K562 (cell line): ENCODE results near the gene FAF2. TPM values are rescaled to one million over a fixed set of nuclear protein-coding genes. Genes with fewer than 3 reads are reported as not detected.

ENCODE experiments used
- CREB3 ChIP-seq: fragments of 450-650 bp; conservative IDR thresholded peaks from 2 replicates; pipeline ENCODE4 v1.6.1; 2016; ENCODE audit warnings: missing genetic modification characterization, low read depth, mild to moderate bottlenecking, missing compliant biosample characterization, moderate library complexity
- DPF2 ChIP-seq: fragments of 450-650 bp; IDR thresholded peaks from 2 replicates; pipeline ENCODE4 v1.6.1; 2016
- KAT8 ChIP-seq: fragments of 450-650 bp; IDR thresholded peaks from 2 replicates; pipeline ENCODE4 v1.6.1; 2016; ENCODE audit warnings: low read depth, mild to moderate bottlenecking
- MAFF ChIP-seq: IDR thresholded peaks from 2 replicates; pipeline ENCODE4 v1.6.1; 2012; ENCODE audit warnings: low read length, improper control_type of control experiment
- POLR2B ChIP-seq: fragments of 450-650 bp; IDR thresholded peaks from 2 replicates; pipeline ENCODE4 v1.6.1; 2018; ENCODE audit warnings: low read depth; ENCODE audit not compliant: partially characterized antibody
- RAD21 ChIP-seq, 2 experiments: fragments of 250-450 bp in 1 of 2; fragments of 450-650 bp in 1 of 2; sonication (Bioruptor Pico) in 1 of 2; formaldehyde crosslinking in 1 of 2; IDR thresholded peaks in 1 of 2; conservative IDR thresholded peaks in 1 of 2; 2 replicates each; pipeline versions ENCODE4 v1.4.0 to v1.8.0; 2020 to 2022; ENCODE audit warnings: mild to moderate bottlenecking in 2 of 2, moderate library complexity in 1 of 2
- SMARCC2 ChIP-seq: fragments of 450-650 bp; IDR thresholded peaks from 2 replicates; pipeline ENCODE4 v1.6.1; 2017; ENCODE audit warnings: antibody characterized with exemption, moderate library complexity, mild to moderate bottlenecking, low read depth
- XRCC5 ChIP-seq: fragments of 200-400 bp; formaldehyde crosslinking; IDR thresholded peaks from 2 replicates; pipeline ENCODE4 v1.6.1; 2017; ENCODE audit warnings: low read depth, mild to moderate bottlenecking, low read length
- ZKSCAN8 ChIP-seq: fragments of 200-800 bp; sonication (Bioruptor generic); IDR thresholded peaks from 2 replicates; pipeline ENCODE4 v1.6.1; 2016; ENCODE audit warnings: missing genetic modification characterization, missing compliant biosample characterization
- ZNF318 ChIP-seq, 2 experiments: fragments of 450-650 bp; IDR thresholded peaks; 2 replicates each; pipeline ENCODE4 v1.6.1; 2016; ENCODE audit warnings: mild to moderate bottlenecking in 2 of 2, borderline replicate concordance in 1 of 2, low read depth in 1 of 2, moderate library complexity in 1 of 2
- polyA plus RNA-seq, 8 experiments: library from polyadenylated mRNA; depleted of rRNA in 4 of 8; stranded (reverse) in 5 of 8; unstranded in 3 of 8; fragments of >200 nt; fragmentation: Nextera tagmentation in 2 of 8; fragmentation: Illumina TruSeq in 1 of 8; extraction: Ambion mirVana in 2 of 8; extraction: Trizol in 1 of 8; gene quantifications; 2 replicates each; pipeline versions ENCODE4 v1.2.1 to v1.2.3, GENCODE V29; 2011 to 2014; ENCODE audit warnings: inconsistent platforms in 1 of 8, missing spikeins in 1 of 8
- total RNA-seq, 7 experiments: library from RNA; depleted of rRNA in 6 of 7; stranded (reverse); fragments of >200 nt in 6 of 7; fragmentation: Illumina TruSeq in 2 of 7; extraction: Trizol in 2 of 7; gene quantifications; 2 replicates each; pipeline versions ENCODE4 v1.2.1 to v1.2.3, GENCODE V29; 2011 to 2021; ENCODE audit warnings: low replicate concordance in 1 of 7
- TF ChIP-seq, protein P1 (sequence below): IDR thresholded peaks from 3 replicates; pipeline ENCODE4 v1.6.1; 2011; ENCODE audit warnings: borderline replicate concordance, mild to moderate bottlenecking, moderate library complexity; ENCODE audit not compliant: insufficient read length; ENCODE audit errors: extremely low read depth
- TF ChIP-seq, protein P2 (sequence below): sonication (generic); formaldehyde crosslinking; IDR thresholded peaks from 2 replicates; pipeline ENCODE4 v1.8.0; 2022; ENCODE audit warnings: mild to moderate bottlenecking, missing genetic modification reagents, borderline replicate concordance

The FAF2 gene
- total and polyA plus RNA-seq, 9 of the 15 experiments (the other 6 are each of a cell fraction or from before 2014, with no cell fraction given) = 25.0 to 44.6 (median 36.1) TPM

- TF ChIP-seq CREB3 (tag) (no peak), POLR2B (peak; percentile 58), DPF2 (no peak), RAD21 (CRISPR knock-in tag; conservative IDR thresholded peaks at IDR 0.05 in 1 of 2, IDR thresholded peaks at IDR 0.05 in 1 of 2) (no peak), ZNF318 (IDR thresholded peaks at IDR 0.05; ENCODE audit: borderline replicate concordance in 1 of 2, low read depth in 1 of 2) (no peak), KAT8 (no peak), MAFF (no peak), SMARCC2 (no peak), XRCC5 (no peak), ZKSCAN8 (CRISPR knock-in tag) (no peak)
- TF ChIP-seq, protein P1, sequence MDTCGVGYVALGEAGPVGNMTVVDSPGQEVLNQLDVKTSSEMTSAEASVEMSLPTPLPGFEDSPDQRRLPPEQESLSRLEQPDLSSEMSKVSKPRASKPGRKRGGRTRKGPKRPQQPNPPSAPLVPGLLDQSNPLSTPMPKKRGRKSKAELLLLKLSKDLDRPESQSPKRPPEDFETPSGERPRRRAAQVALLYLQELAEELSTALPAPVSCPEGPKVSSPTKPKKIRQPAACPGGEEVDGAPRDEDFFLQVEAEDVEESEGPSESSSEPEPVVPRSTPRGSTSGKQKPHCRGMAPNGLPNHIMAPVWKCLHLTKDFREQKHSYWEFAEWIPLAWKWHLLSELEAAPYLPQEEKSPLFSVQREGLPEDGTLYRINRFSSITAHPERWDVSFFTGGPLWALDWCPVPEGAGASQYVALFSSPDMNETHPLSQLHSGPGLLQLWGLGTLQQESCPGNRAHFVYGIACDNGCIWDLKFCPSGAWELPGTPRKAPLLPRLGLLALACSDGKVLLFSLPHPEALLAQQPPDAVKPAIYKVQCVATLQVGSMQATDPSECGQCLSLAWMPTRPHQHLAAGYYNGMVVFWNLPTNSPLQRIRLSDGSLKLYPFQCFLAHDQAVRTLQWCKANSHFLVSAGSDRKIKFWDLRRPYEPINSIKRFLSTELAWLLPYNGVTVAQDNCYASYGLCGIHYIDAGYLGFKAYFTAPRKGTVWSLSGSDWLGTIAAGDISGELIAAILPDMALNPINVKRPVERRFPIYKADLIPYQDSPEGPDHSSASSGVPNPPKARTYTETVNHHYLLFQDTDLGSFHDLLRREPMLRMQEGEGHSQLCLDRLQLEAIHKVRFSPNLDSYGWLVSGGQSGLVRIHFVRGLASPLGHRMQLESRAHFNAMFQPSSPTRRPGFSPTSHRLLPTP = no peak
- TF ChIP-seq, protein P2, sequence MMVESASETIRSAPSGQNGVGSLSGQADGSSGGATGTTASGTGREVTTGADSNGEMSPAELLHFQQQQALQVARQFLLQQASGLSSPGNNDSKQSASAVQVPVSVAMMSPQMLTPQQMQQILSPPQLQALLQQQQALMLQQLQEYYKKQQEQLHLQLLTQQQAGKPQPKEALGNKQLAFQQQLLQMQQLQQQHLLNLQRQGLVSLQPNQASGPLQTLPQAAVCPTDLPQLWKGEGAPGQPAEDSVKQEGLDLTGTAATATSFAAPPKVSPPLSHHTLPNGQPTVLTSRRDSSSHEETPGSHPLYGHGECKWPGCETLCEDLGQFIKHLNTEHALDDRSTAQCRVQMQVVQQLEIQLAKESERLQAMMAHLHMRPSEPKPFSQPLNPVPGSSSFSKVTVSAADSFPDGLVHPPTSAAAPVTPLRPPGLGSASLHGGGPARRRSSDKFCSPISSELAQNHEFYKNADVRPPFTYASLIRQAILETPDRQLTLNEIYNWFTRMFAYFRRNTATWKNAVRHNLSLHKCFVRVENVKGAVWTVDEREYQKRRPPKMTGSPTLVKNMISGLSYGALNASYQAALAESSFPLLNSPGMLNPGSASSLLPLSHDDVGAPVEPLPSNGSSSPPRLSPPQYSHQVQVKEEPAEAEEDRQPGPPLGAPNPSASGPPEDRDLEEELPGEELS (CRISPR knock-in tag) = no peak
These were observed 95.4 kb downstream of the FAF2 start (continued) for GRCh38 chr5:176543428-176544182.
